Liver (tissue), 9 donors: Measurements from ENCODE around the gene DISC1. TPM values are rescaled to one million over a fixed set of nuclear protein-coding genes. Genes with fewer than 3 reads are reported as not detected.

Source experiments
- DNase-seq: peaks from one replicate; pipeline ENCODE4 v3.0.0-alpha.2; 2017; ENCODE audit warnings: low spot score
- H3K27ac ChIP-seq, 2 donors: one replicate each; pipeline ENCODE4 v1.7.0; 2013; ENCODE audit warnings: inconsistent platforms in 2 of 2, low read length in 2 of 2, control low read depth in 1 of 2, low read depth in 1 of 2, mild to moderate bottlenecking in 1 of 2
- H3K27me3 ChIP-seq, 4 donors: one replicate each; pipeline versions ENCODE4 v1.6.1 to v1.7.0; 2013; ENCODE audit warnings: low read length in 3 of 4, inconsistent platforms in 1 of 4, mild to moderate bottlenecking in 1 of 4, moderate library complexity in 1 of 4; ENCODE audit not compliant: control insufficient read depth in 4 of 4, insufficient read depth in 4 of 4
- H3K36me3 ChIP-seq, 4 donors: one replicate each; pipeline versions ENCODE4 v1.6.1 to v1.7.0; 2013; ENCODE audit warnings: low read length in 3 of 4, mild to moderate bottlenecking in 3 of 4, low read depth in 1 of 4, moderate library complexity in 1 of 4; ENCODE audit not compliant: control insufficient read depth in 4 of 4, insufficient read depth in 3 of 4
- H3K4me1 ChIP-seq, 4 donors: one replicate each; pipeline versions ENCODE4 v1.6.1 to v1.7.0; 2013; ENCODE audit warnings: low read length in 3 of 4, mild to moderate bottlenecking in 3 of 4, moderate library complexity in 1 of 4; ENCODE audit not compliant: control insufficient read depth in 4 of 4, insufficient read depth in 4 of 4
- H3K4me3 ChIP-seq, 3 donors: one replicate each; pipeline versions ENCODE4 v1.6.1 to v1.7.0; 2013; ENCODE audit warnings: low read length in 3 of 3, control low read depth in 1 of 3, low read depth in 1 of 3, mild to moderate bottlenecking in 1 of 3
- H3K9ac ChIP-seq, 2 donors: one replicate each; pipeline ENCODE4 v1.7.0; 2013; ENCODE audit warnings: low read length in 2 of 2, mild to moderate bottlenecking in 2 of 2, moderate library complexity in 2 of 2, control low read depth in 1 of 2, low read depth in 1 of 2
- H3K9me3 ChIP-seq, 4 donors: one replicate each; pipeline versions ENCODE4 v1.6.1 to v1.7.0; 2013; ENCODE audit warnings: low read length in 3 of 4; ENCODE audit not compliant: control insufficient read depth in 4 of 4
- EGR1 ChIP-seq, 2 donors: IDR thresholded peaks; 2 replicates each; pipeline ENCODE4 v1.6.1; 2016 to 2018; ENCODE audit warnings: antibody characterized with exemption in 2 of 2, low read depth in 2 of 2
- FOXA1 ChIP-seq: IDR thresholded peaks from 2 replicates; pipeline ENCODE4 v1.6.1; 2016; ENCODE audit warnings: antibody characterized with exemption
- HNF4A ChIP-seq, 2 donors: conservative IDR thresholded peaks; 2 replicates each; pipeline ENCODE4 v1.6.1; 2016; ENCODE audit warnings: antibody characterized with exemption in 2 of 2, mild to moderate bottlenecking in 2 of 2
- HNF4G ChIP-seq: IDR thresholded peaks from 2 replicates; pipeline ENCODE4 v1.6.1; 2016; ENCODE audit warnings: antibody characterized with exemption
- JUND ChIP-seq, 2 donors: IDR thresholded peaks; 2 replicates each; pipeline ENCODE4 v1.6.1; 2016; ENCODE audit warnings: antibody characterized with exemption in 2 of 2
- NR2F2 ChIP-seq: IDR thresholded peaks from 2 replicates; pipeline ENCODE4 v1.6.1; 2016; ENCODE audit warnings: antibody characterized with exemption
- RAD21 ChIP-seq, 2 donors: IDR thresholded peaks; 2 replicates each; pipeline ENCODE4 v1.6.1; 2016; ENCODE audit warnings: antibody characterized with exemption in 2 of 2, mild to moderate bottlenecking in 2 of 2
- RXRA ChIP-seq, 2 donors: IDR thresholded peaks; 2 replicates each; pipeline ENCODE4 v1.6.1; 2017 to 2018; ENCODE audit warnings: antibody characterized with exemption in 2 of 2, mild to moderate bottlenecking in 1 of 2
- SP1 ChIP-seq: IDR thresholded peaks from 2 replicates; pipeline ENCODE4 v1.6.1; 2018; ENCODE audit warnings: antibody characterized with exemption, mild to moderate bottlenecking
- TAF1 ChIP-seq: conservative IDR thresholded peaks from 2 replicates; pipeline ENCODE4 v1.6.1; 2016; ENCODE audit warnings: antibody characterized with exemption, mild to moderate bottlenecking
- YY1 ChIP-seq: IDR thresholded peaks from 2 replicates; pipeline ENCODE4 v1.6.1; 2016; ENCODE audit warnings: antibody characterized with exemption, mild to moderate bottlenecking
- WGBS: extraction: QIAGEN DNeasy Blood & Tissue Kit; methylation state at CpG from one replicate; pipeline ENCODE4 v1.1.7; 2013; 5-methylcytosine and 5-hydroxymethylcytosine counted together
- polyA plus RNA-seq, 2 donors: library from polyadenylated mRNA; stranded (reverse) in 1 of 2; unstranded in 1 of 2; fragments of 200-250 nt in 1 of 2; fragments of >200 nt in 1 of 2; fragmentation: Nextera tagmentation in 1 of 2; extraction: Ambion mirVana in 1 of 2; gene quantifications; one replicate each; pipeline versions ENCODE4 v1.2.1 to v1.2.3, GENCODE V29; 2013 to 2015
- total RNA-seq, 2 donors: library from RNA; depleted of rRNA; stranded (reverse); fragments of >200 nt; gene quantifications; one replicate each; pipeline ENCODE4 v1.2.3, GENCODE V29; 2014
- TF ChIP-seq, protein P1 (sequence below): IDR thresholded peaks from 2 replicates; pipeline ENCODE4 v1.6.1; 2016; ENCODE audit warnings: antibody characterized with exemption
- TF ChIP-seq, protein P2 (sequence below): IDR thresholded peaks from 2 replicates; pipeline ENCODE4 v1.6.1; 2016; ENCODE audit warnings: antibody characterized with exemption
- TF ChIP-seq, protein P3 (sequence below): IDR thresholded peaks from 2 replicates; pipeline ENCODE4 v1.6.1; 2016; ENCODE audit warnings: antibody characterized with exemption, mild to moderate bottlenecking
- TF ChIP-seq, protein P4 (sequence below): fragments of 150-350 bp; IDR thresholded peaks from 2 replicates; pipeline ENCODE4 v1.5.1; 2017; ENCODE audit warnings: improper control_type of control experiment, low read depth, low read length; ENCODE audit not compliant: missing input control
- donor health status: healthy.
- donor health status: healthy.
- donor health status: healthy.
- donor health status: healthy.
- donor health status: healthy.

Gene DISC1
- total and polyA plus RNA-seq, 4 donors, result 0.45 to 6.3 (median 2.3) TPM

DNA sequence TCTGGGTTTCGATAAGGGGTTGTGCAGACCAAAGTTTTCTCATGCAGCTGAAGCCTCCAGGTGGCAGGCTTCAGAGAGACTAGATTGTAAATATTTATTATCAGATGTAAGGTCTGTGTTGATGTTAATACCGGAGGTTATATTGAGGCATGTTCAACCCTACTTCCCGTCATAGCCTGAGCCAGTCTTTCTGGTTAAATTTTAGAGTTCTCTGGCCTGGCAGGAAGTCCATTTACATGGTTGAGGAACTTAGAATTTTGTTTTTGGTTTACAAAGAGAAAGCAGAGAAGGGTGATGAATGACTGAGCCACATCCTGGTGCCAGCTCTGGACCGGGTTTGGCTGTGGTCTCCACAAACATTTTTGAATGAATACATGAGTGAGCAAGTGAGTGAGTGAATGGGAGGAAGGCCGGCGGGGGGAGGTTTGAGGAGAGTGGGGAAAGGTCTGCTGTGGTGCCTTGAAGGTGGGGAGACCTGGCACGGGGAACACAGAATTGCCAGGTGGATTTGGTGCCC lies 218.5 kb downstream of the DISC1 start:
- H3K9ac ChIP-seq, result no peak overlapping the region
- TF ChIP-seq, protein P1, sequence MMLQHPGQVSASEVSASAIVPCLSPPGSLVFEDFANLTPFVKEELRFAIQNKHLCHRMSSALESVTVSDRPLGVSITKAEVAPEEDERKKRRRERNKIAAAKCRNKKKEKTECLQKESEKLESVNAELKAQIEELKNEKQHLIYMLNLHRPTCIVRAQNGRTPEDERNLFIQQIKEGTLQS, result no peak
- TF ChIP-seq SP1 (no peak), NR2F2 (no peak), TAF1 (no peak), JUND (IDR thresholded peaks at IDR 0.05) (no peak), FOXA1 (no peak), RAD21 (IDR thresholded peaks at IDR 0.05) (no peak), YY1 (no peak), HNF4A (conservative IDR thresholded peaks at IDR 0.05) (no peak)
- H3K27ac ChIP-seq, result no peak overlapping the region
- H3K4me3 ChIP-seq, result no peak overlapping the region
- DNase-seq, result no peak
- no peaks in the 10 kb centered on the region for H3K36me3 ChIP-seq
- peaks cover 0 to 3% (median 0%) of the 10 kb centered on the region in 4 donors for H3K4me1 ChIP-seq
- no peaks in the 10 kb centered on the region for H3K27me3 ChIP-seq
- 64% methylated on average over 7 of the region's 7 CpGs for WGBS
- no peaks in the 10 kb centered on the region for H3K9me3 ChIP-seq

DNA sequence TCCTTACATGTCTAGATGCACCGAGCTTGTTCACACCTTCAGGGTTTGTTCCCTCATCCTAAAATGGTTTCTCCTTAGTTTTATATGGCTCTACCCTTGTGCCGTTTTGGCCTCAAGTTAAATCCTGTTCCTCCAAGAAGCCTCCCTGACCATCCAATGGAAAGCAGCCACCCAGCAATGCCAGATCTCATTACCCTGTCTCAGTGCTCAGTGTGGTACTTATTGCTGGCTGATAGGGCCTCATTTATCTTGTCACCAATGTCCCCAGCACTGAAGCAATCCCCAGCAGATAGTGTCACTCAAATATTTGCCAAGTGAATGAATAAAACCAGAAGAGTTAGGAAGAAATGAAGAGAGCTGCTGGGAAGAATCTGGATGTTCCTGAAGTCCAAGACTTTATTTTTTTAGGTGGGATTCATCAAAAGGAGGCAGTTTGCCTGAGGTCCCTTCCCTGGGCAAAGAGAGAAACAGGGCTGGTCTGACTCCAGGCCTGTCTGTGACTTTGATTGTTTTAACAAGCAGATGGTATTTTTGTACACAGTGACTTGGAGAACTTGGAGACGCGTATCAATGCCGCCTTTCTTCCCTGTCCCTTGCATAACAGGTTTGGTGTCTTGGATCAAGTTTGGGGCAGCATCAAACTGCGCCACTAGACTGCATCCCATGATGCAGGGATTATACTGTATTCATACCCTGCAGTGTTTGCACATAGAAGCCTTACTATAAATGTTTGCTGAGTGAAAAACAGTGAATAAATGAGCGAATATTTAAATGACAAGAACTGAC lies 221.2 kb downstream of the DISC1 start:
- no peaks in the 10 kb centered on the region for H3K9me3 ChIP-seq
- H3K27me3 ChIP-seq, result no peaks in the 10 kb centered on the region
- H3K4me1 ChIP-seq, result no peaks in the 10 kb centered on the region
- H3K4me3 ChIP-seq, result no peak overlapping the region
- H3K9ac ChIP-seq, result no peak overlapping the region
- TF ChIP-seq YY1, result no peak
- TF ChIP-seq, protein P1, result no peak
- TF ChIP-seq, protein P2, sequence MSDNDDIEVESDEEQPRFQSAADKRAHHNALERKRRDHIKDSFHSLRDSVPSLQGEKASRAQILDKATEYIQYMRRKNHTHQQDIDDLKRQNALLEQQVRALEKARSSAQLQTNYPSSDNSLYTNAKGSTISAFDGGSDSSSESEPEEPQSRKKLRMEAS, result no peak
- TF ChIP-seq JUND (IDR thresholded peaks at IDR 0.05), result no peak
- TF ChIP-seq RXRA (IDR thresholded peaks at IDR 0.05), result no peak
- no peak for TF ChIP-seq FOXA1
- no peak for TF ChIP-seq SP1
- TF ChIP-seq, protein P3, sequence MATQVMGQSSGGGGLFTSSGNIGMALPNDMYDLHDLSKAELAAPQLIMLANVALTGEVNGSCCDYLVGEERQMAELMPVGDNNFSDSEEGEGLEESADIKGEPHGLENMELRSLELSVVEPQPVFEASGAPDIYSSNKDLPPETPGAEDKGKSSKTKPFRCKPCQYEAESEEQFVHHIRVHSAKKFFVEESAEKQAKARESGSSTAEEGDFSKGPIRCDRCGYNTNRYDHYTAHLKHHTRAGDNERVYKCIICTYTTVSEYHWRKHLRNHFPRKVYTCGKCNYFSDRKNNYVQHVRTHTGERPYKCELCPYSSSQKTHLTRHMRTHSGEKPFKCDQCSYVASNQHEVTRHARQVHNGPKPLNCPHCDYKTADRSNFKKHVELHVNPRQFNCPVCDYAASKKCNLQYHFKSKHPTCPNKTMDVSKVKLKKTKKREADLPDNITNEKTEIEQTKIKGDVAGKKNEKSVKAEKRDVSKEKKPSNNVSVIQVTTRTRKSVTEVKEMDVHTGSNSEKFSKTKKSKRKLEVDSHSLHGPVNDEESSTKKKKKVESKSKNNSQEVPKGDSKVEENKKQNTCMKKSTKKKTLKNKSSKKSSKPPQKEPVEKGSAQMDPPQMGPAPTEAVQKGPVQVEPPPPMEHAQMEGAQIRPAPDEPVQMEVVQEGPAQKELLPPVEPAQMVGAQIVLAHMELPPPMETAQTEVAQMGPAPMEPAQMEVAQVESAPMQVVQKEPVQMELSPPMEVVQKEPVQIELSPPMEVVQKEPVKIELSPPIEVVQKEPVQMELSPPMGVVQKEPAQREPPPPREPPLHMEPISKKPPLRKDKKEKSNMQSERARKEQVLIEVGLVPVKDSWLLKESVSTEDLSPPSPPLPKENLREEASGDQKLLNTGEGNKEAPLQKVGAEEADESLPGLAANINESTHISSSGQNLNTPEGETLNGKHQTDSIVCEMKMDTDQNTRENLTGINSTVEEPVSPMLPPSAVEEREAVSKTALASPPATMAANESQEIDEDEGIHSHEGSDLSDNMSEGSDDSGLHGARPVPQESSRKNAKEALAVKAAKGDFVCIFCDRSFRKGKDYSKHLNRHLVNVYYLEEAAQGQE, result no peak
- no peak for TF ChIP-seq TAF1
- TF ChIP-seq, protein P4, sequence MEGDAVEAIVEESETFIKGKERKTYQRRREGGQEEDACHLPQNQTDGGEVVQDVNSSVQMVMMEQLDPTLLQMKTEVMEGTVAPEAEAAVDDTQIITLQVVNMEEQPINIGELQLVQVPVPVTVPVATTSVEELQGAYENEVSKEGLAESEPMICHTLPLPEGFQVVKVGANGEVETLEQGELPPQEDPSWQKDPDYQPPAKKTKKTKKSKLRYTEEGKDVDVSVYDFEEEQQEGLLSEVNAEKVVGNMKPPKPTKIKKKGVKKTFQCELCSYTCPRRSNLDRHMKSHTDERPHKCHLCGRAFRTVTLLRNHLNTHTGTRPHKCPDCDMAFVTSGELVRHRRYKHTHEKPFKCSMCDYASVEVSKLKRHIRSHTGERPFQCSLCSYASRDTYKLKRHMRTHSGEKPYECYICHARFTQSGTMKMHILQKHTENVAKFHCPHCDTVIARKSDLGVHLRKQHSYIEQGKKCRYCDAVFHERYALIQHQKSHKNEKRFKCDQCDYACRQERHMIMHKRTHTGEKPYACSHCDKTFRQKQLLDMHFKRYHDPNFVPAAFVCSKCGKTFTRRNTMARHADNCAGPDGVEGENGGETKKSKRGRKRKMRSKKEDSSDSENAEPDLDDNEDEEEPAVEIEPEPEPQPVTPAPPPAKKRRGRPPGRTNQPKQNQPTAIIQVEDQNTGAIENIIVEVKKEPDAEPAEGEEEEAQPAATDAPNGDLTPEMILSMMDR, result no peak
- TF ChIP-seq HNF4G, result no peak
- no peak for TF ChIP-seq RAD21 (IDR thresholded peaks at IDR 0.05)
- no peak for TF ChIP-seq EGR1 (IDR thresholded peaks at IDR 0.05; ENCODE audit: low read depth in 2 of 2)
- no peaks in the 10 kb centered on the region for H3K36me3 ChIP-seq
- no peak for DNase-seq
- WGBS, result 92% methylated on average over 7 of the region's 7 CpGs
- H3K27ac ChIP-seq, result no peak overlapping the region
